K562 (cell line): ENCODE data around the gene KIFC3. TPM values are rescaled to one million over a fixed set of nuclear protein-coding genes. Genes with fewer than 3 reads are reported as not detected.

ENCODE experiments used
- BRD9 ChIP-seq: fragments of 450-650 bp; IDR thresholded peaks from 2 replicates; pipeline ENCODE4 v1.6.1; 2018; ENCODE audit warnings: low read depth; ENCODE audit not compliant: partially characterized antibody
- CREBBP ChIP-seq: IDR thresholded peaks from one replicate; pipeline ENCODE4 v1.6.1; 2012; ENCODE audit warnings: low read depth, mild to moderate bottlenecking, control low read depth, inconsistent platforms, low read length
- FOS ChIP-seq: IDR thresholded peaks from 3 replicates; pipeline ENCODE4 v1.6.1; 2011; ENCODE audit not compliant: insufficient read length; ENCODE audit errors: extremely low read depth
- FOXK1 ChIP-seq: sonication (generic); formaldehyde crosslinking; IDR thresholded peaks from 2 replicates; pipeline ENCODE4 v1.8.0; 2022; ENCODE audit warnings: missing genetic modification reagents, mild to moderate bottlenecking, borderline replicate concordance
- GTF2A2 ChIP-seq: IDR thresholded peaks from 2 replicates; pipeline ENCODE4 v1.6.1; 2016; ENCODE audit warnings: mild to moderate bottlenecking, missing genetic modification characterization, missing compliant biosample characterization
- IFI16 ChIP-seq: fragments of 250-450 bp; sonication (Bioruptor Pico); IDR thresholded peaks from 2 replicates; pipeline ENCODE4 v2.1.2; 2022; ENCODE audit warnings: mild to moderate bottlenecking, inconsistent platforms
- JUN ChIP-seq, 2 experiments: sonication (generic) in 1 of 2; formaldehyde crosslinking in 1 of 2; IDR thresholded peaks; 2 replicates each; pipeline versions ENCODE4 v1.6.1 to v1.8.0; 2012 to 2022; ENCODE audit warnings: borderline replicate concordance in 2 of 2, mild to moderate bottlenecking in 2 of 2, improper control_type of control experiment in 1 of 2, low read depth in 1 of 2, low read length in 1 of 2, missing genetic modification reagents in 1 of 2
- KDM1A ChIP-seq, 2 experiments: fragments of 450-650 bp; IDR thresholded peaks; 2 replicates each; pipeline ENCODE4 v1.6.1; 2016; ENCODE audit warnings: mild to moderate bottlenecking in 2 of 2
- KDM4B ChIP-seq, 2 experiments: fragments of 450-650 bp in 1 of 2; sonication (generic) in 1 of 2; IDR thresholded peaks; 2 replicates each; pipeline ENCODE4 v1.6.1; 2016 to 2017; ENCODE audit warnings: borderline replicate concordance in 2 of 2, antibody characterized with exemption in 1 of 2, low read depth in 1 of 2, mild to moderate bottlenecking in 1 of 2
- KLF13 ChIP-seq: fragments of 450-650 bp; IDR thresholded peaks from 2 replicates; pipeline ENCODE4 v1.6.1; 2016; ENCODE audit warnings: missing genetic modification characterization, low read depth, mild to moderate bottlenecking, missing compliant biosample characterization, moderate library complexity, borderline replicate concordance
- MTA3 ChIP-seq: fragments of 450-650 bp; formaldehyde crosslinking; IDR thresholded peaks from 2 replicates; pipeline ENCODE4 v1.6.1; 2017; ENCODE audit warnings: mild to moderate bottlenecking, borderline replicate concordance
- REST ChIP-seq, 2 experiments: fragments of 450-650 bp; formaldehyde crosslinking in 1 of 2; IDR thresholded peaks; 2 replicates each; pipeline versions ENCODE4 v1.4.0 to v1.6.1; 2014 to 2020; ENCODE audit warnings: mild to moderate bottlenecking in 2 of 2, borderline replicate concordance in 1 of 2, low read depth in 1 of 2
- SIN3B ChIP-seq: fragments of 450-650 bp; IDR thresholded peaks from 2 replicates; pipeline ENCODE4 v1.6.1; 2017; ENCODE audit warnings: low read depth, mild to moderate bottlenecking, moderate library complexity
- SMAD4 ChIP-seq: fragments of 250-450 bp; sonication (Bioruptor Pico); conservative IDR thresholded peaks from 2 replicates; pipeline ENCODE4 v1.8.0; 2021; ENCODE audit warnings: inconsistent platforms, mild to moderate bottlenecking, moderate library complexity
- SMARCA5 ChIP-seq: fragments of 450-650 bp; IDR thresholded peaks from 2 replicates; pipeline ENCODE4 v1.6.1; 2016
- SRF ChIP-seq, 2 experiments: fragments of 250-450, 450-650 bp in 1 of 2; sonication (Bioruptor Pico) in 1 of 2; sonication (generic) in 1 of 2; formaldehyde crosslinking; IDR thresholded peaks; 2 replicates each; pipeline versions ENCODE4 v1.5.0 to v1.5.1; 2020 to 2022; ENCODE audit warnings: mild to moderate bottlenecking in 1 of 2, missing genetic modification reagents in 1 of 2
- SRSF7 ChIP-seq: fragments of 200-400 bp; formaldehyde crosslinking; optimal IDR thresholded peaks from 2 replicates; pipeline ENCODE3; 2017; ENCODE audit warnings: mild to moderate bottlenecking, low read depth, low read length
- TSC22D4 ChIP-seq: fragments of 450-650 bp; IDR thresholded peaks from 2 replicates; pipeline ENCODE4 v1.6.1; 2016; ENCODE audit warnings: missing genetic modification characterization, missing biosample characterization, control low read depth
- XRCC4 ChIP-seq: IDR thresholded peaks from one replicate; pipeline ENCODE4 v1.6.1; 2011; ENCODE audit not compliant: insufficient read depth, insufficient read length; ENCODE audit errors: extremely low read depth
- ZBTB7A ChIP-seq: IDR thresholded peaks from 2 replicates; pipeline ENCODE4 v1.6.1; 2011; ENCODE audit warnings: low read depth, mild to moderate bottlenecking, low read length, moderate library complexity, borderline replicate concordance; ENCODE audit not compliant: control insufficient read depth
- polyA plus RNA-seq, 8 experiments: library from polyadenylated mRNA; depleted of rRNA in 4 of 8; stranded (reverse) in 5 of 8; unstranded in 3 of 8; fragments of >200 nt; fragmentation: Nextera tagmentation in 2 of 8; fragmentation: Illumina TruSeq in 1 of 8; extraction: Ambion mirVana in 2 of 8; extraction: Trizol in 1 of 8; gene quantifications; 2 replicates each; pipeline versions ENCODE4 v1.2.1 to v1.2.3, GENCODE V29; 2011 to 2014; ENCODE audit warnings: inconsistent platforms in 1 of 8, missing spikeins in 1 of 8
- total RNA-seq, 7 experiments: library from RNA; depleted of rRNA in 6 of 7; stranded (reverse); fragments of >200 nt in 6 of 7; fragmentation: Illumina TruSeq in 2 of 7; extraction: Trizol in 2 of 7; gene quantifications; 2 replicates each; pipeline versions ENCODE4 v1.2.1 to v1.2.3, GENCODE V29; 2011 to 2021; ENCODE audit warnings: low replicate concordance in 1 of 7

Gene KIFC3
- total and polyA plus RNA-seq, 9 of the 15 experiments (the other 6 are each of a cell fraction or from before 2014, with no cell fraction given): 0.23 to 105 (median 26.2) TPM

DNA sequence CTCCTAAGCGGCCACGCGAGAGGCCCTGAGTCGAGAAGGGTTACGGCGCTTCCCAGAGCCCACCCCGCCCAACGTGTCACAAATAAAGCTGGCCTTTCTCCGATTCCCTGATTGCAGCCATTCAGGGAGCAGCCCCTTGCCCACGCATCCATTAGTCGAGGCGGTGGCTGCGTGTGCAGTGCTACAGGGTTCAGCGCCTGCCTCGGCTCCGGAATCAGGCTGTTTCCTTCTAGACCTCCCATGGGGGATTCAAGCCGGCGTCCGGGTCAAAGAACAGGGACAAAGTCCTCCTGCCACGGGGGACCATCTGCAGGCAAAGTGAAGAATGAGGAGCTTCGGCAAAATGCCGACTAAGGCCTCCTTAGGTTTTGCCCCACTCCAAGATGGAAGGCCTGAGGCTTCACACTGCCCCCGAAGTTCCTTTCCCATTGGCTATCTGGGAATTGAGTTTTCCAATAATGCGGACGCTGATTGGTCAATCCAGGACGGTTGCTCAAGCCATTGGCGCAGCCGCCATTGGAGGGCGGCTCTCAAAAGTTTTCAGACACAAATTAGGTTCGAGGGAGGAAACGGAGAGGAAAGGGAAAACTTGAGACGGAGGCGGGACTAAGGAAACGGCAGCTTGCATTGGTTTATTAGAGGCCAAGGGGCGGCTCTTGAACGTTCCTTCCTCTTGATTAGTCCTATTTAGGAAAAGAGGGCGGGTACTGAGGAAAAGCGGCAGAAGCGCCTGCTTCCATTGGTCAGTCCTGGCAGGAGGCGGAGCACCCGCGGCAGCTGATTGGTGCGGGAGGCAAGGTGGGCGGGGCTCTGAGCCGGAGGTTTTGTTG lies 67.2 kb downstream of the KIFC3 start (continued):
- TF ChIP-seq SRSF7 (no peak), REST (IDR thresholded peaks at IDR 0.05; ENCODE audit: borderline replicate concordance) (no peak), REST (CRISPR knock-in tag; IDR thresholded peaks at IDR 0.05; ENCODE audit: low read depth) (no peak; the same call in 1 of the 2 replicates), SMARCA5 (no peak), FOS (peak; percentile 97), KLF13 (tag) (no peak), ZBTB7A (no peak), SRF (CRISPR knock-in tag; IDR thresholded peaks at IDR 0.05) (peak in 1 of 2 experiments; percentile 86; a peak in 2 of 4 replicates), SMAD4 (no peak), SIN3B (0 out of 2 replicates have a peak, but pooled peaks have one; percentile 45), CREBBP (no peak), BRD9 (no peak), FOXK1 (CRISPR knock-in tag) (no peak), KDM4B (IDR thresholded peaks at IDR 0.05; ENCODE audit: borderline replicate concordance in 2 of 2, low read depth in 1 of 2) (no peak), JUN (IDR thresholded peaks at IDR 0.05; ENCODE audit: borderline replicate concordance, low read depth, low read length) (no peak), JUN (CRISPR knock-in tag; IDR thresholded peaks at IDR 0.05; ENCODE audit: borderline replicate concordance) (no peak), GTF2A2 (tag) (no peak), XRCC4 (no peak), KDM1A (IDR thresholded peaks at IDR 0.05) (no peak), TSC22D4 (tag) (no peak), IFI16 (no peak), MTA3 (peak; percentile 75; the same call in 1 of the 2 replicates)
